GM19099 (cell line): ENCODE data around the gene AP3S1.

ENCODE experiments used
- POLR2A ChIP-seq: IDR thresholded peaks from 3 replicates; pipeline ENCODE4 v1.6.1; 2011; ENCODE audit warnings: low read depth; ENCODE audit not compliant: insufficient read length; ENCODE audit errors: extremely low read depth

AP3S1 gene

DNA sequence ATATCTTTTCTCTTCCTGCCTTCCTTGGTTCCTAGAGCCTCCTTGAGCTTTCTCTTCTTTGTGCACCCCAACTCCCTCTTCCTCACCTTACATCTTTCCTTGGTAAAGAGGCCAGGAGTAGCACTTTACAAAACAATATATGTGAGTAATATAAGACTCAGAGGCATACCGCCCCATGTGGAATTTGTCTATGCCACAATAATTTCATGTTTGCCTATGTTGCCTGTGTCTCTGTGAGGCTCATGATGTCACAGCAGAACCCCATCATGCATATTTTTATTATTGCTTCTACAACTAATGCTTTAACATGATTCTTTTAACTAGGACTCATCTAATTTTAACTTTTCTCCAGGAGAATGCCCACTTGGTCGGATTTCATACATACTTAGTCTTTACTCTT lies 105.5 kb downstream of the AP3S1 start:
- no peak for TF ChIP-seq POLR2A

GRCh38 chr5:115948091-115948534 lies 106.4 kb downstream of the AP3S1 start:
- TF ChIP-seq POLR2A, result no peak

GRCh38 chr5:115949096-115949495 lies 107.4 kb downstream of the AP3S1 start:
- no peak for TF ChIP-seq POLR2A

GRCh38 chr5:115952588-115952987 lies 110.9 kb downstream of the AP3S1 start:
- no peak for TF ChIP-seq POLR2A

GRCh38 chr5:115954144-115954543 lies 112.4 kb downstream of the AP3S1 start:
- no peak for TF ChIP-seq POLR2A

DNA sequence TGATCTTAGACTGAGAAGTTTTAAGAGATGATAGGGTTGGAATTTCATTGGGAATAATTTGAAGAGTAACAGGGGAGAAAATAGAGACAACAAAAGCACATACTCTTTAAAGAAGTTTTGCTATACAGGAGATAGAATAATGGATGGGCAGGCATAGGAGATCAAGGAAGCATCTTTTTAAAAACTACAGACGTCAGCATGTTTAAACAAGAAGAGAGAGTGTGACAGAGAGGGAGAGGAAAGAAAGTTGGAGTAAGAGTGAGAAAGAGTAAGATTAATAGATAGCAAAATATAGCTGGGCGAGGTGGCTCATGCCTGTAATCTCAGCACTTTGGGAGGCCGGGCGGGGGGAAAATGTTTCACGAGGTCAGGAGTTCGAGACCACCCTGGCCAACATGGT lies 115.2 kb downstream of the AP3S1 start:
- TF ChIP-seq POLR2A, result no peak

DNA sequence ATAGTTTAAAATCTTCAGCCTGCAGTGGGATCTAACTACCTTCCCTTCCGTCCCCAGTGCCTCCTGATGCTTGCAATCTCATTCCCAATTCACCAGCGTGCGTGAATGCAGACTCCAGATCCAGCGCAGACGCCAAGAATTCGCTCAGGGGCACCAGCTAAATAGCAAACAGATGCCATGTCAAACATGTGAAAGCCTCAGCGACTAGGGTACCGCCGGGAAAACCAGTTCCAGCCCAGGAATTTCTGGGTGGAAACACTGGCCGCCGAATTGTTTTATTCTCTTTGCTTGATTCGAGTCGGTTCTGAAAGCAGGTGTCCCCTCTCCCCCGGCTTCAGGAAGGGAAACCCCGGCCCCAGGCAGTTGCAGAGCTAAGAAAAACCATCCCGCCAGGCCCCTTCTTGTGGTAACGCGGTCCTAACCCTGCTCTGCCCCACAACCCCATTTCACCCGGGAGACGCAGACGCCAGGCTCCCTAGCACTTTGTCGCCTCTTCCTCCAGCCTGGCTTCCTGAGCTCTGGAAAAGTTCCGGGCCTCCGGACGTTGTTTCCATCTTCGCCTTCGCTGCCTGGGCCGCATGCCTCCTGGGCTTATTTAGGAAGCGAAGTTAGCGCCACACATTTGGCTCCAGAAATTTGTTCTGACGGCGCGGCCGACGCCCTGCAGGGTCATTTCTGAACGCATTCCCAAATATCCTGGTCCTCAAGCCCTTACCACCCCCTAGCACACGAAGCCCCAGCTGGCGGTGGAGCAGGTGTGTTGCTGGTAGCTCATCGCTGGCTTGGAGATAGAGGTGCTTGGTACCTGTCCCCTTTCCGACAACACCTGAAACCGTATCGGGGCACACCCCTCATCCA lies 119.9 kb downstream of the AP3S1 start:
- TF ChIP-seq POLR2A, result no peak

DNA sequence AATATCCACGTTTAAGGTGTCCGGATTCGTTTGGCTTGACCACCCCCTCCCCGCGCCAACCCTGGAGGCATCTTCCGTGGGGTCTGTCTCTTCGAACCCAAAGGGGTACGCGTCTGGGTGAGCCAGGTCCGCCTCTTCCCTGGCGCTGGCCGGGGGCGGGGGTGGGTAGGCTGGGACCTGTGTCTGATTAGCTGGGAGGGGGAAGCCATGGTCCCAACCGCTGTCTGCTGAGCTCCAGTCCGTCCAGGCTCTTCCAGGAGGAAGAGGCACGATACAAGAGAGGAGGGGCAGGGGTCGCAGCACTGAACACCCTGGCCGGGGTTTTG lies 120.5 kb downstream of the AP3S1 start, which contains the start of gene LVRN:
LVRN (plus strand) TSS at position 237 of the 326 bp plus-strand sequence. CDS start 143 bp downstream, outside the sequence.
- TF ChIP-seq POLR2A, result no peak

- no peak for TF ChIP-seq POLR2A
Measured at GRCh38 chr5:115962565-115963402, 121.0 kb downstream of the AP3S1 start.

- no peak for TF ChIP-seq POLR2A
Measured at GRCh38 chr5:115963566-115963965, 121.8 kb downstream of the AP3S1 start.
